ENCODE results near the gene KCNG4. TPM values are rescaled to one million over a fixed set of nuclear protein-coding genes. Genes with fewer than 3 reads are reported as not detected.

Gene KCNG4
- total RNA-seq, 1 experiment from 2014 or later: not detected

GRCh38 chr16:84191466-84191865 is 48.3 kb downstream of the KCNG4 start:
- in situ Hi-C loops (cut with HindIII; ENCODE audit: low pct_unique_long_range_greater_than_20kb, low sequenced_read_pairs): no loop called here

GRCh38 chr16:84190731-84191388 is 49.0 kb downstream of the KCNG4 start, which contains the start of gene ADAD2:
ADAD2 (plus strand) TSS chr16:84191157; CDS start chr16:84191231, 74 bp downstream.
- DNase-seq (ENCODE audit: low read depth, low spot score) (no peak), ATAC-seq (no peak)
- TF ChIP-seq TCF7L2 (IDR thresholded peaks at IDR 0.05; ENCODE audit: low read depth, low read length) (no peak), REST (IDR thresholded peaks at IDR 0.05; ENCODE audit: insufficient read depth in 1 of 2, low read depth in 2 of 2, low read length in 1 of 2) (no peak), SIN3A (IDR thresholded peaks at IDR 0.05; ENCODE audit: borderline replicate concordance, insufficient read depth, low read depth, low read length) (no peak), CTCF (IDR thresholded peaks at IDR 0.05) (no peak), POLR2AphosphoS5 (IDR thresholded peaks at IDR 0.05; ENCODE audit: low read depth, low read length) (no peak)
- ChIA-PET CTCF (no interaction called here), POLR2A (no interaction called here)
- no TSS peak for BruUV-seq (replicated peaks)
- H3K27me3 ChIP-seq (ENCODE audit: control insufficient read depth, insufficient read depth, low read length): no peaks in the 10 kb centered on the region
- intact Hi-C loops (cut with micrococcal nuclease; ENCODE audit: unreplicated experiment) (no loop called here), in situ Hi-C loops (cut with HindIII; ENCODE audit: low pct_unique_long_range_greater_than_20kb, low sequenced_read_pairs) (no loop called here)
- no peaks in the 10 kb centered on the region for H3K4me1 ChIP-seq (ENCODE audit: control insufficient read depth, insufficient read depth, low read length)
- peaks cover 4% of the 10 kb centered on the region; the same call in 1 of the 2 replicates for H3K36me3 ChIP-seq (ENCODE audit: control insufficient read depth, insufficient read depth, low read length)
- no peaks in the 10 kb centered on the region for H3K9me3 ChIP-seq (ENCODE audit: control insufficient read depth, insufficient read depth, low read depth, low read length)
- H3K27ac ChIP-seq (ENCODE audit: low read length): no peak within 1 kb of the TSS
- no peak within 1 kb of the TSS for H3K4me3 ChIP-seq (ENCODE audit: low read depth in 2 of 2, low read length in 2 of 2)

More at GRCh38 chr16:84191466-84191865, 48.3 kb downstream of the KCNG4 start:
- H3K4me3 ChIP-seq (ENCODE audit: low read depth in 2 of 2, low read length in 2 of 2): no peak overlapping the region
- no peak overlapping the region for H3K27ac ChIP-seq (ENCODE audit: low read length)
- ChIA-PET POLR2A (no interaction called here), CTCF (no interaction called here)
- TF ChIP-seq TCF7L2 (IDR thresholded peaks at IDR 0.05; ENCODE audit: low read depth, low read length): no peak
- TF ChIP-seq REST (IDR thresholded peaks at IDR 0.05; ENCODE audit: insufficient read depth in 1 of 2, low read depth in 2 of 2, low read length in 1 of 2): no peak
- TF ChIP-seq CTCF (IDR thresholded peaks at IDR 0.05): no peak
- no peak for TF ChIP-seq POLR2AphosphoS5 (IDR thresholded peaks at IDR 0.05; ENCODE audit: low read depth, low read length)
- TF ChIP-seq SIN3A (IDR thresholded peaks at IDR 0.05; ENCODE audit: borderline replicate concordance, insufficient read depth, low read depth, low read length): no peak
- DNase-seq (ENCODE audit: low read depth, low spot score) (no peak), ATAC-seq (no peak)
- no TSS peak for BruUV-seq (replicated peaks)
- intact Hi-C loops (cut with micrococcal nuclease; ENCODE audit: unreplicated experiment): no loop called here
- no peaks in the 10 kb centered on the region for H3K27me3 ChIP-seq (ENCODE audit: control insufficient read depth, insufficient read depth, low read length)
- no peaks in the 10 kb centered on the region for H3K4me1 ChIP-seq (ENCODE audit: control insufficient read depth, insufficient read depth, low read length)
- H3K9me3 ChIP-seq (ENCODE audit: control insufficient read depth, insufficient read depth, low read depth, low read length): no peaks in the 10 kb centered on the region
- peaks cover 1% of the 10 kb centered on the region; the same call in 1 of the 2 replicates for H3K36me3 ChIP-seq (ENCODE audit: control insufficient read depth, insufficient read depth, low read length)
